ENCODE data around the gene CUL7. TPM values are rescaled to one million over a fixed set of nuclear protein-coding genes. Genes with fewer than 3 reads are reported as not detected.
"Not testable (repeated sequence)": the region's sequence is repeated elsewhere in the genome, so short reads cannot be mapped to it uniquely, and the experiment has no call there.

Gene CUL7
- total and polyA plus RNA-seq, 2 donors: 10.8 to 26.5 TPM

GRCh38 chr6:43050981-43051380 lies 2.7 kb downstream of the CUL7 start:
- Histone ChIP-seq H3K4me1 (ENCODE audit: insufficient read depth) (no peaks in the 10 kb centered on the region), H3K4me3 (ENCODE audit: low read depth, low read length) (no peak overlapping the region), H3K27ac (ENCODE audit: low read depth) (no peak overlapping the region), H3K36me3 (ENCODE audit: insufficient read depth) (no peaks in the 10 kb centered on the region)
- WGBS: 93% methylated on average over 17 of the region's 17 CpGs
- DNase-seq (ENCODE audit: extremely low spot score): no peak

GRCh38 chr6:43047998-43048397 lies 5.7 kb downstream of the CUL7 start:
- Histone ChIP-seq H3K27ac (ENCODE audit: low read depth) (no peak overlapping the region), H3K4me1 (ENCODE audit: insufficient read depth) (no peaks in the 10 kb centered on the region), H3K36me3 (ENCODE audit: insufficient read depth) (no peaks in the 10 kb centered on the region), H3K4me3 (ENCODE audit: low read depth, low read length) (no peak overlapping the region)
- WGBS: 91% methylated on average over 7 of the region's 7 CpGs
- DNase-seq (ENCODE audit: extremely low spot score): no peak

- Histone ChIP-seq H3K27ac (ENCODE audit: low read depth) (no peak overlapping the region), H3K36me3 (ENCODE audit: insufficient read depth) (no peaks in the 10 kb centered on the region), H3K4me3 (ENCODE audit: low read depth, low read length) (no peak overlapping the region), H3K4me1 (ENCODE audit: insufficient read depth) (no peaks in the 10 kb centered on the region)
- no peak for DNase-seq (ENCODE audit: extremely low spot score)
- WGBS: 94% methylated on average over 11 of the region's 11 CpGs
Measured at GRCh38 chr6:43045371-43045930, 8.2 kb downstream of the CUL7 start.

GRCh38 chr6:43043310-43043709 lies 10.3 kb downstream of the CUL7 start:
- 92% methylated on average over 9 of the region's 9 CpGs for WGBS
- no peak for DNase-seq (ENCODE audit: extremely low spot score)

GRCh38 chr6:43041475-43041874 lies 12.2 kb downstream of the CUL7 start:
- not testable (repeated sequence) for DNase-seq (ENCODE audit: extremely low spot score); H3K4me1 ChIP-seq (ENCODE audit: insufficient read depth); H3K36me3 ChIP-seq (ENCODE audit: insufficient read depth); H3K4me3 ChIP-seq (ENCODE audit: low read depth, low read length); H3K27ac ChIP-seq (ENCODE audit: low read depth)
- WGBS: 94% methylated on average over 8 of the region's 8 CpGs

More at GRCh38 chr6:43043310-43043709, 10.3 kb downstream of the CUL7 start:
- no peak overlapping the region for H3K27ac ChIP-seq (ENCODE audit: low read depth)
- H3K36me3 ChIP-seq (ENCODE audit: insufficient read depth): no peaks in the 10 kb centered on the region
- no peak overlapping the region for H3K4me3 ChIP-seq (ENCODE audit: low read depth, low read length)
- H3K4me1 ChIP-seq (ENCODE audit: insufficient read depth): no peaks in the 10 kb centered on the region

- no peaks in the 10 kb centered on the region for H3K4me1 ChIP-seq (ENCODE audit: insufficient read depth)
- no peak overlapping the region for H3K27ac ChIP-seq (ENCODE audit: low read depth)
- H3K36me3 ChIP-seq (ENCODE audit: insufficient read depth): no peaks in the 10 kb centered on the region
- no peak for DNase-seq (ENCODE audit: extremely low spot score)
- H3K4me3 ChIP-seq (ENCODE audit: low read depth, low read length): no peak overlapping the region
- 94% methylated on average over 18 of the region's 18 CpGs for WGBS
Measured at GRCh38 chr6:43040542-43041257, 13.0 kb downstream of the CUL7 start.

- DNase-seq (ENCODE audit: extremely low spot score): no peak
- Histone ChIP-seq H3K4me3 (ENCODE audit: low read depth, low read length) (no peak overlapping the region), H3K27ac (ENCODE audit: low read depth) (no peak overlapping the region), H3K36me3 (ENCODE audit: insufficient read depth) (no peaks in the 10 kb centered on the region), H3K4me1 (ENCODE audit: insufficient read depth) (no peaks in the 10 kb centered on the region)
- WGBS: 81% methylated on average over 9 of the region's 9 CpGs
Measured at GRCh38 chr6:43038727-43039126, 14.9 kb downstream of the CUL7 start.

GRCh38 chr6:43037706-43038105 lies 15.9 kb downstream of the CUL7 start:
- no peaks in the 10 kb centered on the region for H3K36me3 ChIP-seq (ENCODE audit: insufficient read depth)
- H3K27ac ChIP-seq (ENCODE audit: low read depth): no peak overlapping the region
- 91% methylated on average over 9 of the region's 9 CpGs for WGBS
- no peaks in the 10 kb centered on the region for H3K4me1 ChIP-seq (ENCODE audit: insufficient read depth)
- DNase-seq (ENCODE audit: extremely low spot score): no peak
- no peak overlapping the region for H3K4me3 ChIP-seq (ENCODE audit: low read depth, low read length)

GRCh38 chr6:43037197-43037596 lies 16.5 kb downstream of the CUL7 start:
- Histone ChIP-seq H3K4me1 (ENCODE audit: insufficient read depth) (no peaks in the 10 kb centered on the region), H3K36me3 (ENCODE audit: insufficient read depth) (no peaks in the 10 kb centered on the region), H3K27ac (ENCODE audit: low read depth) (no peak overlapping the region), H3K4me3 (ENCODE audit: low read depth, low read length) (no peak overlapping the region)
- 79% methylated on average over 5 of the region's 5 CpGs for WGBS
- no peak for DNase-seq (ENCODE audit: extremely low spot score)

GRCh38 chr6:43036712-43037111 lies 16.9 kb downstream of the CUL7 start:
- DNase-seq (ENCODE audit: extremely low spot score): no peak
- WGBS: 92% methylated on average over 9 of the region's 9 CpGs
- no peak overlapping the region for H3K27ac ChIP-seq (ENCODE audit: low read depth)
- no peak overlapping the region for H3K4me3 ChIP-seq (ENCODE audit: low read depth, low read length)
- H3K36me3 ChIP-seq (ENCODE audit: insufficient read depth): no peaks in the 10 kb centered on the region
- no peaks in the 10 kb centered on the region for H3K4me1 ChIP-seq (ENCODE audit: insufficient read depth)

GRCh38 chr6:43035495-43036194 lies 18.0 kb downstream of the CUL7 start:
- 66% methylated on average over 4 of the region's 4 CpGs for WGBS
- no peaks in the 10 kb centered on the region for H3K4me1 ChIP-seq (ENCODE audit: insufficient read depth)
- no peak overlapping the region for H3K4me3 ChIP-seq (ENCODE audit: low read depth, low read length)
- H3K36me3 ChIP-seq (ENCODE audit: insufficient read depth): no peaks in the 10 kb centered on the region
- H3K27ac ChIP-seq (ENCODE audit: low read depth): no peak overlapping the region
- DNase-seq (ENCODE audit: extremely low spot score): no peak

- 84% methylated on average over 2 of the region's 2 CpGs for WGBS
Measured at GRCh38 chr6:43034190-43034525, 19.5 kb downstream of the CUL7 start.

GRCh38 chr6:43033496-43034189 lies 20.0 kb downstream of the CUL7 start:
- Histone ChIP-seq H3K27ac (ENCODE audit: low read depth) (no peak overlapping the region), H3K36me3 (ENCODE audit: insufficient read depth) (peaks cover 3% of the 10 kb centered on the region), H3K4me3 (ENCODE audit: low read depth, low read length) (no peak overlapping the region), H3K4me1 (ENCODE audit: insufficient read depth) (no peaks in the 10 kb centered on the region)
- WGBS: 90% methylated on average over 2 of the region's 2 CpGs
- DNase-seq (ENCODE audit: extremely low spot score): no peak

More at GRCh38 chr6:43034190-43034525, 19.5 kb downstream of the CUL7 start:
- peaks cover 2% of the 10 kb centered on the region for H3K36me3 ChIP-seq (ENCODE audit: insufficient read depth)
- no peaks in the 10 kb centered on the region for H3K4me1 ChIP-seq (ENCODE audit: insufficient read depth)
- no peak overlapping the region for H3K27ac ChIP-seq (ENCODE audit: low read depth)
- no peak for DNase-seq (ENCODE audit: extremely low spot score)
- no peak overlapping the region for H3K4me3 ChIP-seq (ENCODE audit: low read depth, low read length)

- no peaks in the 10 kb centered on the region for H3K4me1 ChIP-seq (ENCODE audit: insufficient read depth)
- peaks cover 9% of the 10 kb centered on the region for H3K36me3 ChIP-seq (ENCODE audit: insufficient read depth)
- no peak overlapping the region for H3K4me3 ChIP-seq (ENCODE audit: low read depth, low read length)
- 94% methylated on average over 4 of the region's 4 CpGs for WGBS
- no peak for DNase-seq (ENCODE audit: extremely low spot score)
- H3K27ac ChIP-seq (ENCODE audit: low read depth): no peak overlapping the region
Measured at GRCh38 chr6:43032326-43032725, 21.3 kb downstream of the CUL7 start.

All from urinary bladder (tissue), 4 donors.